HG02571 (cell line): ENCODE data around the gene SDHAF4.
"Not testable (repeated sequence)": the region's sequence is repeated elsewhere in the genome, so short reads cannot be mapped to it uniquely, and the experiment has no call there.

Experiments
- ATAC-seq: cut with Tn5 transposase; IDR thresholded peaks from one replicate; pipeline ENCODE4 v1.9.1; 2021; ENCODE audit warnings: mild to moderate bottlenecking, moderate library complexity; ENCODE audit not compliant: unreplicated experiment

SDHAF4 gene

GRCh38 chr6:70566751-70567382 is at the start of gene SDHAF4:
Gene SDHAF4 (plus strand): TSS chr6:70566930. CDS start chr6:70566941, 11 bp downstream.
- peak; percentile 99 for ATAC-seq

GRCh38 chr6:70518723-70519122 is 48.0 kb upstream of the SDHAF4 start:
- ATAC-seq, result no peak

- no peak for ATAC-seq
These were observed 46.2 kb upstream of the SDHAF4 start for GRCh38 chr6:70520575-70520974.

- no peak for ATAC-seq
These were observed 41.9 kb upstream of the SDHAF4 start for GRCh38 chr6:70524721-70525286.

- no peak for ATAC-seq
These were observed 39.5 kb upstream of the SDHAF4 start for GRCh38 chr6:70527071-70527737.

GRCh38 chr6:70530023-70530422 is 36.7 kb upstream of the SDHAF4 start:
- ATAC-seq, result no peak

GRCh38 chr6:70531133-70531532 is 35.6 kb upstream of the SDHAF4 start:
- no peak for ATAC-seq

GRCh38 chr6:70537266-70537665 is 29.5 kb upstream of the SDHAF4 start:
- ATAC-seq, result no peak

GRCh38 chr6:70538376-70538775 is 28.4 kb upstream of the SDHAF4 start:
- peak; percentile 66 for ATAC-seq

GRCh38 chr6:70547313-70547712 is 19.4 kb upstream of the SDHAF4 start:
- ATAC-seq, result no peak

GRCh38 chr6:70547905-70548304 is 18.8 kb upstream of the SDHAF4 start:
- ATAC-seq, result no peak

- no peak for ATAC-seq
These were observed 17.4 kb upstream of the SDHAF4 start for GRCh38 chr6:70549327-70549726.

GRCh38 chr6:70551566-70551965 is 15.2 kb upstream of the SDHAF4 start:
- no peak for ATAC-seq

- ATAC-seq, result not testable (repeated sequence)
These were observed 14.3 kb upstream of the SDHAF4 start for GRCh38 chr6:70552286-70552940.

GRCh38 chr6:70552974-70553373 is 13.8 kb upstream of the SDHAF4 start:
- no peak for ATAC-seq

- no peak for ATAC-seq
These were observed 8.7 kb upstream of the SDHAF4 start for GRCh38 chr6:70557998-70558397.

GRCh38 chr6:70562401-70562800 is 4.3 kb upstream of the SDHAF4 start:
- not testable (repeated sequence) for ATAC-seq

- no peak for ATAC-seq
These were observed 3.2 kb upstream of the SDHAF4 start for GRCh38 chr6:70563530-70563929.

- ATAC-seq, result no peak
These were observed 7.9 kb downstream of the SDHAF4 start for GRCh38 chr6:70574643-70575042.

GRCh38 chr6:70575899-70576495 is 9.3 kb downstream of the SDHAF4 start:
- no peak for ATAC-seq

- peak; percentile 98 for ATAC-seq
These were observed 19.4 kb downstream of the SDHAF4 start for GRCh38 chr6:70586114-70586513.
